HG03280 (cell line): ENCODE results near the gene LRP5.
"Not testable (repeated sequence)": the region's sequence is repeated elsewhere in the genome, so short reads cannot be mapped to it uniquely, and the experiment has no call there.

Experiments used
- ATAC-seq: cut with Tn5 transposase; IDR thresholded peaks from one replicate; pipeline ENCODE4 v1.9.1; 2021; ENCODE audit warnings: mild to moderate bottlenecking, moderate library complexity; ENCODE audit not compliant: unreplicated experiment

LRP5 gene

GRCh38 chr11:68386331-68386978 lies 74.1 kb downstream of the LRP5 start:
- no peak for ATAC-seq

- no peak for ATAC-seq
These were observed 75.4 kb downstream of the LRP5 start for GRCh38 chr11:68387840-68388239.

- no peak for ATAC-seq
These were observed 76.3 kb downstream of the LRP5 start for GRCh38 chr11:68388595-68389198.

DNA sequence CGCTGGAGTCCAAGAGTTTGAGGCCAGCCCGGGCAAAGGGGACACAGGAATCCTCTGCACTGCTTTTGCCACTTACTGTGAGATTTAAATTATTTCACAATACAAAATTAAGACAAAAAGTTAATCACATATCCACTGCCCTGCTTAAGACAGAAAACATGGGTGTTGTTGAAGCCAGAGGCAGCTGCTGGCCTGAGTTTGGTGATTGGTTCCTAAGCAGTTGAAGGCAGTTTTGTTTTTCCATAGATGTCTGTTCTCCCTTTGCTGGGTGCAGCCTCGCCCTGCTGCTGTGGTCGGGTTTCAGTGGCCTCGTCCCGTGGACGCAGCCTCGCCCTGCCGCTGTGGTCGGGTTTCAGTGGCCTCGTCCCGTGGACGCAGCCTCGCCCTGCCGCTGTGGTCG lies 77.9 kb downstream of the LRP5 start:
- ATAC-seq: no peak

- ATAC-seq: no peak
These were observed 80.4 kb downstream of the LRP5 start for GRCh38 chr11:68392822-68393221.

DNA sequence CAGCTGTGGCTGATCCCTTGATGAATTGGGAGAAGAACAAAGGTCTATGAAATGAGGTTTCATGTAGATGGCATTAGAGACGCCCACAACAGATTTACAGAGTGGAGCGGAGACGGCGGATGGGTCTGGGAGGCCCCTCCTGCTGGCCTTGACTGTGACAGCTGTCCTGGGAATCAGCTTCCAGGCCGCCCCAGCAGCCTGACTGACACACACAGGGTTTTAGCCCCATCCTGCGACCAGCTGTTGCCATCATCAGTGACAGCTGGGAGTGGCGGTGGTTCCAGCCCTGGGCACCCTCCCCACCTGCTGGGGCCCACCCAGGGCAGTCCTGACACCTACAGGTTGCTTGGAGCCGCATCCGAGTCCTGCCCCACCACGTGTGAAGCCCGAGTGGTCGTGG lies 84.1 kb downstream of the LRP5 start:
- no peak for ATAC-seq

DNA sequence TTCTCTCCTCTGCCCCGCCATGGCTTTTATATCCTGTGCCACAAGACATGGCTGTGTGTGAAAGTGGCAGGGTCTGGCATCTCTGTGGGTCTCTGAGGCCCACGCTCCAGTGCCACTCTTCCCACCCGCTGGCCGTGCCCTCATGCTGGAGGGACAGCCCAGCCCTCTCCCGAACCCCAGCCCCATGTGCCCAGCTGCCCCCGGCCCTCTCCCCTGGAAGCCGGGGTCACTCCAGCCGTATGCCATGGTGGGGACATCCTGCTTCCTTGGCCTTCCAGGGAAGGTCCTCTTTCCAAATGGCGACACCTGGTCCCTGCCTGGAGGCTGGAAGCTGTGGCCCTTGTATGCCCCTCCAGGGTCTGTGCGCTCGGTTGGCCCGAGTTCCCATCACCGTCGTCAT lies 84.9 kb downstream of the LRP5 start:
- ATAC-seq: no peak

- ATAC-seq: no peak
These were observed 86.8 kb downstream of the LRP5 start for GRCh38 chr11:68398995-68399851.

DNA sequence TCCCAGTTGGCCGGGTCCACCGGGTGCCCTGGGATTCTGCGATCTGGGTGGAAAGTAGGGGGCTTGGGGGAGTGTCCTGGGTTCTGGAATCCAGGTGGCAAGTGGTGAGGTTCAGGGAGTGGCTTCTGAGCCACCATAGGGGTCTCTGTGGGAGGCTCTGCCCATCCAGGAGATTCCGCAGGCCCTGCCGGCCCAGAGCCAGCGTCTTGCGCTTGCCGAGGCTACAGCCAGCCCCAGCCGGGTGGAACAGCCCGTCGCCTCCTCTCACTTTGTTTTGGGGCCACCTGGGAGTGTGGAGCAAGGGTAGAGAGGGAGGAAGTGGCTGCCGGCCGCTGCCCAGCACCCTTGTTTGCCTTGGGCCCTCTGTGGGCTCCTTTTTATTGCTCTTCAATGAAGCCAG lies 87.5 kb downstream of the LRP5 start:
- ATAC-seq: no peak

- not testable (repeated sequence) for ATAC-seq
These were observed 88.2 kb downstream of the LRP5 start for GRCh38 chr11:68400584-68400983.

DNA sequence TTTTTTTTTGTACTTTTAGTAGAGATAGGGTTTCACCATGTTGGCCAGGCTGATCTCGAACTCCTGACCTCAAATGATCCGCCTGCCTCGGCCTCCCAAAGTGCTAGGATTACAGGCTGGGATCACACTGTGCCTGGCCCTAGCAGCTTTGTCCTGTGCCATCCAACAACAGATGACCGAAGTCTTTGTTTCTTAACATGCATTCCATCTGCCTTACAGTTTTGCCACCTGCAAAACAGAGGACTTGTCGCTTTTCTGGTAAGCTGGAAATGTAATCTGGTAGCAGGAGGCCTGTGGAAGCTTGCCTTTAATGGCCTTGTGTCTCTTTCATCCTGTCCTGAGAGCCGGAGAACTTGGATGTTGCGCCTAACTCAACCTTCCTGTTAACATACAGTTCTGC lies 89.5 kb downstream of the LRP5 start:
- ATAC-seq: no peak

- no peak for ATAC-seq
These were observed 90.1 kb downstream of the LRP5 start for GRCh38 chr11:68402355-68403031.

DNA sequence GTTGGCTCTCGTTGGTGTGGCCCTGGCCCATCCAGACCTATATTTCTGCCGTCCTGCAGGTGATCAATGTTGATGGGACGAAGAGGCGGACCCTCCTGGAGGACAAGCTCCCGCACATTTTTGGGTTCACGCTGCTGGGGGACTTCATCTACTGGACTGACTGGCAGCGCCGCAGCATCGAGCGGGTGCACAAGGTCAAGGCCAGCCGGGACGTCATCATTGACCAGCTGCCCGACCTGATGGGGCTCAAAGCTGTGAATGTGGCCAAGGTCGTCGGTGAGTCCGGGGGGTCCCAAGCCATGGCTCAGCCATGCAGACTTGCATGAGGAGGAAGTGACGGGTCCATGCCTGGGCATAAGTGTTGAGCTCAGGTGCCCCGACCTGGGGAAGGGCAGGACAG lies 91.0 kb downstream of the LRP5 start:
- no peak for ATAC-seq

- ATAC-seq: no peak
These were observed 91.4 kb downstream of the LRP5 start for GRCh38 chr11:68403831-68404230.

DNA sequence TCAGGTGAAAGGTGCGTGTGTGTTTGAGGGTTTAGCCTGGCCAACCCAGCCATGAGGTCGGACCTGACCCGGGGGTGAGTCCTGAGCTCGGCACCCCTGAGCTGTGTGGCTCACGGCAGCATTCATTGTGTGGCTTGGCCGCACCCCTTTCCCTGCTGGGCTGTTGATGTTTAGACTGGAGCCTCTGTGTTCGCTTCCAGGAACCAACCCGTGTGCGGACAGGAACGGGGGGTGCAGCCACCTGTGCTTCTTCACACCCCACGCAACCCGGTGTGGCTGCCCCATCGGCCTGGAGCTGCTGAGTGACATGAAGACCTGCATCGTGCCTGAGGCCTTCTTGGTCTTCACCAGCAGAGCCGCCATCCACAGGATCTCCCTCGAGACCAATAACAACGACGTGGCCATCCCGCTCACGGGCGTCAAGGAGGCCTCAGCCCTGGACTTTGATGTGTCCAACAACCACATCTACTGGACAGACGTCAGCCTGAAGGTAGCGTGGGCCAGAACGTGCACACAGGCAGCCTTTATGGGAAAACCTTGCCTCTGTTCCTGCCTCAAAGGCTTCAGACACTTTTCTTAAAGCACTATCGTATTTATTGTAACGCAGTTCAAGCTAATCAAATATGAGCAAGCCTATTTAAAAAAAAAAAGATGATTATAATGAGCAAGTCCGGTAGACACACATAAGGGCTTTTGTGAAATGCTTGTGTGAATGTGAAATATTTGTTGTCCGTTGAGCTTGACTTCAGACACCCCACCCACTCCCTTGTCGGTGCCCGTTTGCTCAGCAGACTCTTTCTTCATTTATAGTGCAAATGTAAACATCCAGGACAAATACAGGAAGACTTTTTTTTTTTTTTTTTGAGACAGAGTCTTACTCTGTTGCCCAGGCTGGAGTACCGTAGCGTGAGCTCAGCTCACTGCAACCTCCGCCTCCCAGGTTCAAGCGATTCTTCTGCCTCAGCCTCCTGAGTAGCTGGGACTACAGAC lies 94.2 kb downstream of the LRP5 start:
- no peak for ATAC-seq

GRCh38 chr11:68408512-68408911 lies 96.1 kb downstream of the LRP5 start:
- no peak for ATAC-seq

- no peak for ATAC-seq
These were observed 97.5 kb downstream of the LRP5 start for GRCh38 chr11:68409748-68410344.

DNA sequence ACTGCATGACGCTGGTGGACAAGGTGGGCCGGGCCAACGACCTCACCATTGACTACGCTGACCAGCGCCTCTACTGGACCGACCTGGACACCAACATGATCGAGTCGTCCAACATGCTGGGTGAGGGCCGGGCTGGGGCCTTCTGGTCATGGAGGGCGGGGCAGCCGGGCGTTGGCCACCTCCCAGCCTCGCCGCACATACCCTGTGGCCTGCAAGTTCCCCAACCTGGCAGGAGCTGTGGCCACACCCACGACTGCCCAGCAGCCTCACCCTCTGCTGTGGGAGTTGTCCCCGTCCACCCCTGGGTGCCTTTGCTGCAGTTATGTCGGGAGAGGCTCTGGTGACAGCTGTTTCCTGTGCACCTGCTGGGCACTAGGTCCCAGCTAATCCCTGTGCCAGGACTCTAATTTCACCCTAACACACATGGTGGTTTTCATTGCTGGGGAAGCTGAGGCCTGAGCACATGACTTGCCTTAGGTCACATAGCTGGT lies 99.2 kb downstream of the LRP5 start:
- no peak for ATAC-seq

GRCh38 chr11:68412593-68413475 lies 100.4 kb downstream of the LRP5 start:
- no peak for ATAC-seq
